ENCODE results near the gene CDSN. TPM values are rescaled to one million over a fixed set of nuclear protein-coding genes. Genes with fewer than 3 reads are reported as not detected.

Gene CDSN
- total RNA-seq, 1 donor from 2014 or later = not detected

DNA sequence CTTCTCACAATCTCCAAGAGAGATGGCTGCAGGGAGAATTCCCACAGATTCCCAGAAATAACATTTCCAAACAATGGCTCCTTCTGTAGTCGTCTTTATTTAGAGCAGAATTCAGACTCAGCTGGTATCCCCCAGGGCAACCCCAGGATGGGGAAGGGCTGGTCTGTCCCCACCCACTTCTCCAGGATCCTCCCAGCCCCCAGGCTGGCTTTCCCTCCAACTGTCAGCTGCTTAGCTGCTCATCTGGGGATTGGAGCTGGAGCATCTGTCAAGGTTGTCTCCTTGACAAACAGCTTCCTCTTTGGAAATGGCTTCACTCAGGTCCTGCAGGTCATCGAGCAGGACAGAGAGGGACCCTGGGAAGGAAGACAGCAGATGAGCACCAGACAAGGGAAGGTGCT, 22.1 kb upstream of the CDSN start:
- Mint-ChIP-seq H3K4me3 (no peak overlapping the region), H3K27me3 (peaks cover 8% of the 10 kb centered on the region), H3K36me3 (no peaks in the 10 kb centered on the region), H3K27ac (no peak overlapping the region), H3K9me3 (peaks cover 4% of the 10 kb centered on the region), H3K4me1 (ENCODE audit: unreplicated experiment) (peaks cover 11% of the 10 kb centered on the region)
- TF ChIP-seq, protein P1, sequence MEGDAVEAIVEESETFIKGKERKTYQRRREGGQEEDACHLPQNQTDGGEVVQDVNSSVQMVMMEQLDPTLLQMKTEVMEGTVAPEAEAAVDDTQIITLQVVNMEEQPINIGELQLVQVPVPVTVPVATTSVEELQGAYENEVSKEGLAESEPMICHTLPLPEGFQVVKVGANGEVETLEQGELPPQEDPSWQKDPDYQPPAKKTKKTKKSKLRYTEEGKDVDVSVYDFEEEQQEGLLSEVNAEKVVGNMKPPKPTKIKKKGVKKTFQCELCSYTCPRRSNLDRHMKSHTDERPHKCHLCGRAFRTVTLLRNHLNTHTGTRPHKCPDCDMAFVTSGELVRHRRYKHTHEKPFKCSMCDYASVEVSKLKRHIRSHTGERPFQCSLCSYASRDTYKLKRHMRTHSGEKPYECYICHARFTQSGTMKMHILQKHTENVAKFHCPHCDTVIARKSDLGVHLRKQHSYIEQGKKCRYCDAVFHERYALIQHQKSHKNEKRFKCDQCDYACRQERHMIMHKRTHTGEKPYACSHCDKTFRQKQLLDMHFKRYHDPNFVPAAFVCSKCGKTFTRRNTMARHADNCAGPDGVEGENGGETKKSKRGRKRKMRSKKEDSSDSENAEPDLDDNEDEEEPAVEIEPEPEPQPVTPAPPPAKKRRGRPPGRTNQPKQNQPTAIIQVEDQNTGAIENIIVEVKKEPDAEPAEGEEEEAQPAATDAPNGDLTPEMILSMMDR (conservative IDR thresholded peaks at IDR 0.05) = no peak
- no peak for DNase-seq (ENCODE audit: extremely low spot score, unreplicated experiment)

DNA sequence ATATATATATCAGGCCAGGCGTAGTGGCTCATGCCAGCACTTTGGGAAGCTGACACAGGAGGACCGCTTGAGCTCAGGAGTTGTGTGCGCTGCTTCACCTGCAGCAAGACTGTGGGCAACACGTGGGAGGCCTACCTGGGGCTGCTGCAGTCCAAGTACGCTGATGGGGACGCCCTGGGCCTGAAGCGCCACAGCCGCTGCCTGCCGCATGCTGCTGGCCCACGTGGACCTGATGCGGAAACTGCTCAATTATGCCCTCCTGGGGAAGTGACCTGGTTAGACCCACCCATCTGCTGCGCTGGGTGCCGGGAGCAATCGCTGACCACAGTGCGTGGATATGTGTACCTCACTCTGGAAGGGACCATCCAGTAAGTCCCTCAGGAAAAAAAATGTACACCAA, 20.4 kb upstream of the CDSN start:
- no peak for DNase-seq (ENCODE audit: extremely low spot score, unreplicated experiment)
- Mint-ChIP-seq H3K27ac (no peak overlapping the region), H3K4me3 (no peak overlapping the region), H3K4me1 (ENCODE audit: unreplicated experiment) (peaks cover 12% of the 10 kb centered on the region), H3K9me3 (peaks cover 4% of the 10 kb centered on the region), H3K36me3 (no peaks in the 10 kb centered on the region), H3K27me3 (peaks cover 9% of the 10 kb centered on the region)
- TF ChIP-seq, protein P1 (conservative IDR thresholded peaks at IDR 0.05) = no peak

DNA sequence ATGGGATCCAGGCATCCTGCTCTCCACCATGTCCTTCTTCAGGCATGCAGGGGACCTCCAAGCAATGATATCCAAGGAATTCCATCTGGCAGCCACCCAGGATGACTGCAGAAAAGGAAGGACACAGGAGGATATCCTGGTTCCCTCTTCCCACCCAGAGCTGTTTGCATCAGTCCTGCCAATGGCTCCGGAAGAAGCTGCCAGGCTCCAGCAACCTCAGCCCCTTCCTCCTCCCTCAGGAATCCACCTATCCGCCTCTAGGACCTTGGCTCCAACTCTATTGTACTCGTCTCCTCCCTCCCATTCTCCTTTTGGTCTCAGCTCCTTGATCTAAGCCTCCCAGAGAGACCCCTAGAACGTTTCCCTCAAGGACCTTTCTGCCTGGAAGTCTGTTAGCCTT, 19.4 kb upstream of the CDSN start:
- peaks cover 9% of the 10 kb centered on the region for H3K27me3 Mint-ChIP-seq
- TF ChIP-seq, protein P1 (conservative IDR thresholded peaks at IDR 0.05) = no peak
- peaks cover 4% of the 10 kb centered on the region for H3K9me3 Mint-ChIP-seq
- peaks cover 12% of the 10 kb centered on the region for H3K4me1 Mint-ChIP-seq (ENCODE audit: unreplicated experiment)
- H3K4me3 Mint-ChIP-seq = no peak overlapping the region
- H3K36me3 Mint-ChIP-seq = no peaks in the 10 kb centered on the region
- no peak for DNase-seq (ENCODE audit: extremely low spot score, unreplicated experiment)
- no peak overlapping the region for H3K27ac Mint-ChIP-seq

DNA sequence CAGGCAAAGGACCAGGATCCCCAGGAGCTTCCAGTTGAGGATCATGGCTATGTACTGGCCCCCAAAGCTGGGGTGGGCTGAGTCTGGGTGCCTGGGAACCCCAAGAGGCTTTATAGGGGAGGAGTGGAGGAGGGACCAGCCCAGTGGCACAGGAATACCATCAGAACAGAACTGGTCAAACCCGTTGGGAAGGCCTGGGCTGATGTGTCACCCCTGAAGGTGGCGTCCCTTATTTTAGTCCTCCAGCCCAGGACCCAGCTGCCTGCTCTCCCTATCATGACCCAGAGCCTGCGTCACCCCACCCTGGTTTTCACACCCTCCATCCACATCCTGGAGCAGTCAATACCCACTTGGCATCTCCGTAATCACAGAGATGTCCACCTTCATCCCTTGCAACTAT, 18.7 kb upstream of the CDSN start, which contains the start of gene PSORS1C2:
TSS of gene PSORS1C2 (minus strand) at position 85 of the 400 bp plus-strand sequence. CDS start at position 45, 40 bp downstream.
- no peak within 1 kb of the TSS for H3K27ac Mint-ChIP-seq
- H3K36me3 Mint-ChIP-seq = no peaks in the 10 kb centered on the region
- no peak for DNase-seq (ENCODE audit: extremely low spot score, unreplicated experiment)
- peaks cover 9% of the 10 kb centered on the region for H3K27me3 Mint-ChIP-seq
- TF ChIP-seq, protein P1 (conservative IDR thresholded peaks at IDR 0.05) = no peak
- peaks cover 12% of the 10 kb centered on the region for H3K4me1 Mint-ChIP-seq (ENCODE audit: unreplicated experiment)
- peaks cover 4% of the 10 kb centered on the region for H3K9me3 Mint-ChIP-seq
- H3K4me3 Mint-ChIP-seq = no peak within 1 kb of the TSS

DNA sequence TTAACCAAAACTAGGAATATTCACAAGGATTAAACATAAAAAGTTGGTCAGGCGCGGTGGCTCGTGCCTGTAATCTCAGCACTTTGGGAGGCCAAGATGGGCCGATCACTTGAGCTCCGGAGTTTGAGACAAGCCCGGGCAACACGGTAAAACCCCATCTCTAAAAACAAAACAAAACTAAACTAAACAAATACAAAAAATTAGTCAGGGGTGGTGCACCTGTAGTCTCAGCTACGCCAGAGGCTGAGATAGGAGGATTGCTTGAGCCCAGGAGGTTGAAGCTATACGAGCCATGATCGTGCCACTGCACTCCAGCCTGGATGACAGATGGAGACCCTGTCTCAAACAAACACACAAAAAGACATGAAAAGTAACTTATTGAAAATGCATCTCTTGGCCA, 15.5 kb upstream of the CDSN start:
- peaks cover 5% of the 10 kb centered on the region for H3K4me1 Mint-ChIP-seq (ENCODE audit: unreplicated experiment)
- no peak overlapping the region for H3K4me3 Mint-ChIP-seq
- DNase-seq (ENCODE audit: extremely low spot score, unreplicated experiment) = no peak
- H3K9me3 Mint-ChIP-seq = peaks cover 4% of the 10 kb centered on the region
- no peak overlapping the region for H3K27ac Mint-ChIP-seq
- peaks cover 9% of the 10 kb centered on the region for H3K27me3 Mint-ChIP-seq
- TF ChIP-seq, protein P1 (conservative IDR thresholded peaks at IDR 0.05) = no peak
- no peaks in the 10 kb centered on the region for H3K36me3 Mint-ChIP-seq

DNA sequence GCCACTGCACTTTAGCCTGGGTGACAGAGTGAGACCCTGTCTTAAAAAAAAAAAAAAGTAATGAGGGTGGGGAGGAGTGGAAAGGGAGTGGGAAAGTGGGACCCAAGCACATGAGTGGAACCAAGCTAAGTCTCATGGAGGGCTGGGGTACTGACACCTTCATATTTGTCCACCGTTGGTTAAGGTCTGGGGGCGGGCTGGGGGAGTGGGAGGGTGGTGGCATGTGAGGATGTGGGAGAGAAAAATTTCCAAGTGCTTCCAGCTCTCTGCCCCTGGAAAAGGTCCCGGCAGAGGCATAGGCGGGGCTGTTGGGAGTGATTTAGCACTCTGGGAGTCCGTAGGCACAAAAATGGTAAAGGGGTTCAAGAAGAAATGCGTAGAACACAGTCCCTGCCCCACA, 12.6 kb upstream of the CDSN start:
- TF ChIP-seq, protein P1 (conservative IDR thresholded peaks at IDR 0.05) = no peak

More for the DNA sequence above, 12.6 kb upstream of the CDSN start:
- no peak overlapping the region for H3K27ac Mint-ChIP-seq
- peaks cover 10% of the 10 kb centered on the region for H3K4me1 Mint-ChIP-seq (ENCODE audit: unreplicated experiment)
- DNase-seq (ENCODE audit: extremely low spot score, unreplicated experiment) = no peak
- H3K4me3 Mint-ChIP-seq = no peak overlapping the region
- H3K36me3 Mint-ChIP-seq = no peaks in the 10 kb centered on the region
- H3K9me3 Mint-ChIP-seq = peaks cover 4% of the 10 kb centered on the region
- H3K27me3 Mint-ChIP-seq = peaks cover 19% of the 10 kb centered on the region
